Measurements from ENCODE around the gene OPN5.

Gene OPN5

DNA sequence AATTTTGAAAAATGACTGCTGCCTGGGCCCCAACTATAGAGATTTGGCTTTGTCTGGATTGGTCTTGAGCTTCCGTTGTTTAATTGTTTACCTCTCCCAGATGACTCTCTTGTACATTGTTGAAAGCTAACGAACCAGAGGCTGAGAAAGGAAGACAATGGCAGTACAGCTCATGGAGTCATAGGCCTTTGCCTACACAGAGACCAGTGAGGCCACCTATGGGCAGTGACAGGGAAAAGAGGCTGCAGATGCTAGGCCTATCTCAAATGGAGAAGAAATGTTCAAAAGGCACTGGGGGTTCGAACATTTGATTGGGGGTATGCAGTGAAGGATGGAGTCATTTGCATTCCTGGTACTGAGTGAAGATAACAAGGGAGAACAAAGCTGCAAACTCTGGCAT, 29.1 kb downstream of the OPN5 start:
- TF ChIP-seq, protein P1, sequence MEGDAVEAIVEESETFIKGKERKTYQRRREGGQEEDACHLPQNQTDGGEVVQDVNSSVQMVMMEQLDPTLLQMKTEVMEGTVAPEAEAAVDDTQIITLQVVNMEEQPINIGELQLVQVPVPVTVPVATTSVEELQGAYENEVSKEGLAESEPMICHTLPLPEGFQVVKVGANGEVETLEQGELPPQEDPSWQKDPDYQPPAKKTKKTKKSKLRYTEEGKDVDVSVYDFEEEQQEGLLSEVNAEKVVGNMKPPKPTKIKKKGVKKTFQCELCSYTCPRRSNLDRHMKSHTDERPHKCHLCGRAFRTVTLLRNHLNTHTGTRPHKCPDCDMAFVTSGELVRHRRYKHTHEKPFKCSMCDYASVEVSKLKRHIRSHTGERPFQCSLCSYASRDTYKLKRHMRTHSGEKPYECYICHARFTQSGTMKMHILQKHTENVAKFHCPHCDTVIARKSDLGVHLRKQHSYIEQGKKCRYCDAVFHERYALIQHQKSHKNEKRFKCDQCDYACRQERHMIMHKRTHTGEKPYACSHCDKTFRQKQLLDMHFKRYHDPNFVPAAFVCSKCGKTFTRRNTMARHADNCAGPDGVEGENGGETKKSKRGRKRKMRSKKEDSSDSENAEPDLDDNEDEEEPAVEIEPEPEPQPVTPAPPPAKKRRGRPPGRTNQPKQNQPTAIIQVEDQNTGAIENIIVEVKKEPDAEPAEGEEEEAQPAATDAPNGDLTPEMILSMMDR (IDR thresholded peaks at IDR 0.05; ENCODE audit: unreplicated experiment in 3 of 3) = no peak
- H3K4me3 Mint-ChIP-seq = no peak overlapping the region
- peaks cover 8% of the 10 kb centered on the region for H3K27me3 Mint-ChIP-seq (ENCODE audit: low read depth)
- H3K9me3 Mint-ChIP-seq = no peaks in the 10 kb centered on the region
- H3K27ac Mint-ChIP-seq = no peak overlapping the region
- no peaks in the 10 kb centered on the region for H3K36me3 Mint-ChIP-seq (ENCODE audit: low read depth)
- H3K4me1 Mint-ChIP-seq = peaks cover 7% of the 10 kb centered on the region

GRCh38 chr6:47811443-47811842, 29.6 kb downstream of the OPN5 start:
- H3K27ac Mint-ChIP-seq = no peak overlapping the region
- H3K4me1 Mint-ChIP-seq = peaks cover 7% of the 10 kb centered on the region
- TF ChIP-seq, protein P1 (IDR thresholded peaks at IDR 0.05; ENCODE audit: unreplicated experiment in 3 of 3) = no peak
- peaks cover 8% of the 10 kb centered on the region for H3K27me3 Mint-ChIP-seq (ENCODE audit: low read depth)
- H3K36me3 Mint-ChIP-seq (ENCODE audit: low read depth) = no peaks in the 10 kb centered on the region
- no peak overlapping the region for H3K4me3 Mint-ChIP-seq
- no peaks in the 10 kb centered on the region for H3K9me3 Mint-ChIP-seq

GRCh38 chr6:47817749-47818148, 35.9 kb downstream of the OPN5 start:
- no peak overlapping the region for H3K4me3 Mint-ChIP-seq

DNA sequence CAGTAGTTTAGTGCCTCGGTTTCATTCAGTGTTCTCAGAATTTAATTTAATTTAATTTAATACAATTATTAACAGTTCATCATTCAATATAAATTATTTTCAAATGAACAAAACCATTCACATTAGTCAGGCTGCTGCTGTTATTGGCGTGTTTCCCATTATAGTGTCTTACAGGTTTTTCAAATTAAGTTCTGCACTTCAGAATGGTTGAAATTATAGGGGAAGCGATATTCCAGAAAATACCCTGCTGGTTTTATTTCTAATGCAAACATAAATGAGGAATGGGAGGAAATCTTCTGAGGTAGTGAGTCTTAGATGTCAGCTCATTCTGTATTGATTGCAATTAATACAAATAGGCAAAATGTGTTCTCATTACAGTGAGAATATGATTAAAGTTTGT, 37.6 kb downstream of the OPN5 start:
- Mint-ChIP-seq H3K9me3 (no peaks in the 10 kb centered on the region), H3K4me1 (peaks cover 11% of the 10 kb centered on the region), H3K4me3 (no peak overlapping the region), H3K36me3 (ENCODE audit: low read depth) (no peaks in the 10 kb centered on the region), H3K27ac (no peak overlapping the region), H3K27me3 (ENCODE audit: low read depth) (no peaks in the 10 kb centered on the region)
- TF ChIP-seq, protein P1 (IDR thresholded peaks at IDR 0.05; ENCODE audit: unreplicated experiment in 3 of 3) = no peak

More at GRCh38 chr6:47817749-47818148, 35.9 kb downstream of the OPN5 start:
- Mint-ChIP-seq H3K4me1 (peaks cover 11% of the 10 kb centered on the region), H3K27me3 (ENCODE audit: low read depth) (peaks cover 4% of the 10 kb centered on the region), H3K9me3 (no peaks in the 10 kb centered on the region), H3K36me3 (ENCODE audit: low read depth) (no peaks in the 10 kb centered on the region), H3K27ac (no peak overlapping the region)
- TF ChIP-seq, protein P1 (IDR thresholded peaks at IDR 0.05; ENCODE audit: unreplicated experiment in 3 of 3) = no peak

GRCh38 chr6:47822856-47823554, 41.2 kb downstream of the OPN5 start:
- Mint-ChIP-seq H3K4me3 (no peak overlapping the region), H3K9me3 (no peaks in the 10 kb centered on the region), H3K27ac (no peak overlapping the region)

More at GRCh38 chr6:47822856-47823554, 41.2 kb downstream of the OPN5 start:
- H3K4me1 Mint-ChIP-seq = peaks cover 11% of the 10 kb centered on the region
- TF ChIP-seq, protein P1 (IDR thresholded peaks at IDR 0.05; ENCODE audit: unreplicated experiment in 3 of 3) = no peak
- H3K36me3 Mint-ChIP-seq (ENCODE audit: low read depth) = no peaks in the 10 kb centered on the region
- H3K27me3 Mint-ChIP-seq (ENCODE audit: low read depth) = no peaks in the 10 kb centered on the region
